Dedifferentiated amniotic fluid mesenchymal stem cell (primary cell): ENCODE results near the gene APLP2.
"Not testable (repeated sequence)": the region's sequence is repeated elsewhere in the genome, so short reads cannot be mapped to it uniquely, and the experiment has no call there.

ENCODE experiments used
- DNase-seq: peaks from one replicate; pipeline ENCODE4 v3.0.0-alpha.2; 2016; ENCODE audit errors: extremely low spot score

APLP2 gene

GRCh38 chr11:130193551-130193950 is 123.9 kb downstream of the APLP2 start:
- DNase-seq: not testable (repeated sequence)
